H9 (cell line): ENCODE results near the gene ELL3. TPM values are rescaled to one million over a fixed set of nuclear protein-coding genes. Genes with fewer than 3 reads are reported as not detected.

Source experiments
- DNase-seq: peaks from one replicate; pipeline ENCODE4 v3.0.0-alpha.2; 2017
- H2AFZ ChIP-seq: one replicate; pipeline ENCODE4 v1.6.1; 2013; ENCODE audit warnings: mild to moderate bottlenecking, low read length, control low read depth, moderate library complexity
- H2AK5ac ChIP-seq: 2 replicates; pipeline ENCODE4 v1.6.1; 2013; ENCODE audit warnings: low read length, control low read depth, mixed read lengths; ENCODE audit not compliant: insufficient read length
- H2BK120ac ChIP-seq: one replicate; pipeline ENCODE4 v1.6.1; 2013; ENCODE audit warnings: low read depth, mild to moderate bottlenecking, low read length, control low read depth, inconsistent platforms; ENCODE audit not compliant: poor library complexity, severe bottlenecking
- H2BK12ac ChIP-seq: 2 replicates; pipeline ENCODE4 v1.6.1; 2013; ENCODE audit warnings: low read length, control low read depth, mixed read lengths, low read depth; ENCODE audit not compliant: insufficient read length
- H2BK15ac ChIP-seq: 2 replicates; pipeline ENCODE4 v1.6.1; 2013; ENCODE audit warnings: low read depth, low read length, control low read depth
- H2BK20ac ChIP-seq: one replicate; pipeline ENCODE4 v1.6.1; 2013; ENCODE audit warnings: low read depth, mild to moderate bottlenecking, low read length, control low read depth, inconsistent platforms; ENCODE audit not compliant: poor library complexity, severe bottlenecking
- H2BK5ac ChIP-seq: 2 replicates; pipeline ENCODE4 v1.6.1; 2013; ENCODE audit warnings: low read length, control low read depth, mixed read lengths; ENCODE audit not compliant: insufficient read length
- H3K14ac ChIP-seq: 2 replicates; pipeline ENCODE4 v1.6.1; 2013; ENCODE audit warnings: low read length, control low read depth; ENCODE audit not compliant: insufficient read depth
- H3K18ac ChIP-seq: 2 replicates; pipeline ENCODE4 v1.6.1; 2013; ENCODE audit warnings: low read depth, mild to moderate bottlenecking, mixed read lengths, low read length, control low read depth; ENCODE audit not compliant: insufficient read length
- H3K23ac ChIP-seq: 2 replicates; pipeline ENCODE4 v1.6.1; 2013; ENCODE audit warnings: low read length, control low read depth, mixed read lengths, low read depth; ENCODE audit not compliant: insufficient read length
- H3K23me2 ChIP-seq: 2 replicates; pipeline ENCODE4 v1.6.1; 2013; ENCODE audit warnings: low read depth, mild to moderate bottlenecking, mixed read lengths, low read length, control low read depth; ENCODE audit not compliant: insufficient read length, poor library complexity, severe bottlenecking
- H3K27ac ChIP-seq: 2 replicates; pipeline ENCODE4 v1.5.1; 2013; ENCODE audit warnings: low read length, control low read depth, mixed read lengths, low read depth; ENCODE audit not compliant: insufficient read length
- H3K27me3 ChIP-seq: 2 replicates; pipeline ENCODE4 v1.6.1; 2013; ENCODE audit warnings: low read length, control low read depth, inconsistent platforms; ENCODE audit not compliant: insufficient read depth
- H3K4ac ChIP-seq: 2 replicates; pipeline ENCODE4 v1.6.1; 2013; ENCODE audit warnings: low read depth, mild to moderate bottlenecking, control low read depth, inconsistent platforms, low read length, moderate library complexity
- H3K4me1 ChIP-seq: 2 replicates; pipeline ENCODE4 v1.6.1; 2013; ENCODE audit warnings: low read length, control low read depth, inconsistent platforms; ENCODE audit not compliant: insufficient read depth
- H3K4me2 ChIP-seq: 2 replicates; pipeline ENCODE4 v1.6.1; 2013; ENCODE audit warnings: low read length, control low read depth, mixed read lengths; ENCODE audit not compliant: insufficient read length, insufficient read depth
- H3K56ac ChIP-seq: 2 replicates; pipeline ENCODE4 v1.6.1; 2013; ENCODE audit warnings: low read depth, mild to moderate bottlenecking, mixed read lengths, low read length, control low read depth; ENCODE audit not compliant: insufficient read length
- H3K79me1 ChIP-seq: 2 replicates; pipeline ENCODE4 v1.6.1; 2013; ENCODE audit warnings: low read depth, mild to moderate bottlenecking, moderate library complexity, low read length, control low read depth, inconsistent platforms; ENCODE audit not compliant: insufficient read depth, poor library complexity, severe bottlenecking
- H3K79me2 ChIP-seq: 2 replicates; pipeline ENCODE4 v1.6.1; 2013; ENCODE audit warnings: low read length, control low read depth, inconsistent platforms; ENCODE audit not compliant: insufficient read depth
- H3K9ac ChIP-seq: 2 replicates; pipeline ENCODE4 v1.6.1; 2013; ENCODE audit warnings: low read length, control low read depth, mixed read lengths; ENCODE audit not compliant: insufficient read length; ENCODE audit errors: extremely low read depth
- H3K9me3 ChIP-seq: one replicate; pipeline ENCODE4 v1.6.1; 2013; ENCODE audit warnings: low read depth, low read length, inconsistent platforms; ENCODE audit not compliant: control insufficient read depth
- H3T11ph ChIP-seq: one replicate; pipeline ENCODE4 v1.6.1; 2013; ENCODE audit warnings: mild to moderate bottlenecking, low read length, control low read depth, inconsistent platforms
- H4K20me1 ChIP-seq: one replicate; pipeline ENCODE4 v1.6.1; 2013; ENCODE audit not compliant: control insufficient read depth, insufficient read length, insufficient read depth
- H4K5ac ChIP-seq: 2 replicates; pipeline ENCODE4 v1.6.1; 2013; ENCODE audit warnings: low read depth, mild to moderate bottlenecking, mixed read lengths, low read length, control low read depth; ENCODE audit not compliant: insufficient read length
- H4K8ac ChIP-seq: replicated peaks from 2 replicates; pipeline ENCODE4 v1.6.1; 2013; ENCODE audit warnings: low read length, control low read depth, mixed read lengths, low read depth; ENCODE audit not compliant: insufficient read length
- H4K91ac ChIP-seq: 2 replicates; pipeline ENCODE4 v1.6.1; 2013; ENCODE audit warnings: low read depth, mild to moderate bottlenecking, moderate library complexity, mixed read lengths, low read length, control low read depth; ENCODE audit not compliant: insufficient read length
- H3K27ac Mint-ChIP-seq, 3 experiments: 2 replicates in 2 of 3; 3 replicates in 1 of 3; pipeline ENCODE4 v1.8.0; 2020 to 2021; ENCODE audit warnings: mixed read lengths in 3 of 3, mild to moderate bottlenecking in 1 of 3, moderate library complexity in 1 of 3
- H3K27me3 Mint-ChIP-seq: 2 replicates; pipeline ENCODE4 v1.8.0; 2021; ENCODE audit warnings: low read depth, mild to moderate bottlenecking, moderate library complexity, mixed read lengths
- H3K36me3 Mint-ChIP-seq, 3 experiments: 2 replicates in 2 of 3; 3 replicates in 1 of 3; pipeline ENCODE4 v1.8.0; 2020 to 2021; ENCODE audit warnings: low read depth in 3 of 3, mixed read lengths in 3 of 3; ENCODE audit not compliant: insufficient read depth in 1 of 3
- H3K4me1 Mint-ChIP-seq, 2 experiments: 2 replicates each; pipeline ENCODE4 v1.8.0; 2020; ENCODE audit warnings: mixed read lengths in 2 of 2
- H3K4me3 Mint-ChIP-seq, 2 experiments: 2 replicates in 1 of 2; 3 replicates in 1 of 2; pipeline ENCODE4 v1.8.0; 2020 to 2021; ENCODE audit warnings: mild to moderate bottlenecking in 2 of 2, mixed read lengths in 2 of 2, moderate library complexity in 1 of 2
- H3K9me3 Mint-ChIP-seq, 2 experiments: 2 replicates in 1 of 2; 3 replicates in 1 of 2; pipeline ENCODE4 v1.8.0; 2020; ENCODE audit warnings: mild to moderate bottlenecking in 2 of 2, mixed read lengths in 2 of 2, moderate library complexity in 1 of 2
- CTCF ChIP-seq: fragments of 200-600 bp; sonication (generic); conservative IDR thresholded peaks from 3 replicates; pipeline ENCODE4 v1.8.0; 2021; ENCODE audit warnings: antibody characterized with exemption, mild to moderate bottlenecking
- WGBS: extraction: QIAGEN DNeasy Blood & Tissue Kit; methylation state at CpG from one replicate; pipeline ENCODE4 v1.1.7; 2013; ENCODE audit warnings: missing lambda C conversion rate, low lambda C conversion rate, mixed read lengths; ENCODE audit not compliant: insufficient read length; ENCODE audit errors: extremely low coverage; 5-methylcytosine and 5-hydroxymethylcytosine counted together
- total RNA-seq: library from RNA; stranded (reverse); gene quantifications from 2 replicates; pipeline ENCODE4 v1.2.1, GENCODE V29; 2021

ELL3 gene
- total RNA-seq, 1 experiment from 2014 or later, result 6.4 TPM

GRCh38 chr15:43789409-43789808 lies 12.6 kb upstream of the ELL3 start:
- H3K4me1 Mint-ChIP-seq, result peaks cover 21 to 32% of the 10 kb centered on the region in 2 experiments
- no CpG with 5 or more reads among the region's 3 CpGs for WGBS
- no peaks in the 10 kb centered on the region for H3K27me3 Mint-ChIP-seq
- Histone ChIP-seq H4K91ac (no peak overlapping the region), H3K18ac (no peak overlapping the region), H3K4ac (no peak overlapping the region), H3K4me1 (peaks cover 10% of the 10 kb centered on the region; the same call in 1 of the 2 replicates), H3K9ac (no peak overlapping the region), H3K79me1 (peaks cover 2% of the 10 kb centered on the region), H2AFZ (no peak overlapping the region), H3K4me2 (no peak overlapping the region), H3K14ac (no peak overlapping the region), H2BK15ac (no peak overlapping the region), H2AK5ac (no peak overlapping the region), H2BK12ac (no peak overlapping the region), H4K8ac (no peak overlapping the region), H2BK5ac (no peak overlapping the region), H3K23ac (no peak overlapping the region), H3K56ac (no peak overlapping the region), H3K27ac (no peak overlapping the region), H3K9me3 (no peaks in the 10 kb centered on the region), H3K27me3 (no peaks in the 10 kb centered on the region), H4K5ac (no peak overlapping the region), H3T11ph (no peak overlapping the region), H4K20me1 (no peaks in the 10 kb centered on the region), H2BK120ac (no peak overlapping the region), H2BK20ac (no peak overlapping the region), H3K79me2 (peaks cover 6% of the 10 kb centered on the region; the same call in 1 of the 2 replicates), H3K23me2 (peaks cover 8% of the 10 kb centered on the region)
- TF ChIP-seq CTCF, result no peak
- no peak for DNase-seq
- no peak overlapping the region for H3K4me3 Mint-ChIP-seq
- H3K27ac Mint-ChIP-seq, result peak overlapping the region in 1 of 3 experiments; percentile 29; a peak in 2 of 7 replicates
- H3K9me3 Mint-ChIP-seq, result no peaks in the 10 kb centered on the region
- H3K36me3 Mint-ChIP-seq, result peaks cover 13 to 21% (median 19%) of the 10 kb centered on the region in 3 experiments
